ENCODE results near the gene TLR4.

- TF ChIP-seq EZH2phosphoT487 (IDR thresholded peaks at IDR 0.05; ENCODE audit: borderline replicate concordance, low read depth, low read length) = no peak
- TF ChIP-seq, protein P1, sequence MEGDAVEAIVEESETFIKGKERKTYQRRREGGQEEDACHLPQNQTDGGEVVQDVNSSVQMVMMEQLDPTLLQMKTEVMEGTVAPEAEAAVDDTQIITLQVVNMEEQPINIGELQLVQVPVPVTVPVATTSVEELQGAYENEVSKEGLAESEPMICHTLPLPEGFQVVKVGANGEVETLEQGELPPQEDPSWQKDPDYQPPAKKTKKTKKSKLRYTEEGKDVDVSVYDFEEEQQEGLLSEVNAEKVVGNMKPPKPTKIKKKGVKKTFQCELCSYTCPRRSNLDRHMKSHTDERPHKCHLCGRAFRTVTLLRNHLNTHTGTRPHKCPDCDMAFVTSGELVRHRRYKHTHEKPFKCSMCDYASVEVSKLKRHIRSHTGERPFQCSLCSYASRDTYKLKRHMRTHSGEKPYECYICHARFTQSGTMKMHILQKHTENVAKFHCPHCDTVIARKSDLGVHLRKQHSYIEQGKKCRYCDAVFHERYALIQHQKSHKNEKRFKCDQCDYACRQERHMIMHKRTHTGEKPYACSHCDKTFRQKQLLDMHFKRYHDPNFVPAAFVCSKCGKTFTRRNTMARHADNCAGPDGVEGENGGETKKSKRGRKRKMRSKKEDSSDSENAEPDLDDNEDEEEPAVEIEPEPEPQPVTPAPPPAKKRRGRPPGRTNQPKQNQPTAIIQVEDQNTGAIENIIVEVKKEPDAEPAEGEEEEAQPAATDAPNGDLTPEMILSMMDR (conservative IDR thresholded peaks at IDR 0.05; ENCODE audit: low read length) = no peak
Measured at GRCh38 chr9:117697046-117697445, 7.2 kb upstream of the TLR4 start.
